Gastrocnemius medialis (tissue), 4 donors: ENCODE results near the gene PRPH.

Experiments used
- CTCF ChIP-seq, 5 experiments: fragments of 450-650 bp in 3 of 5; fragments of 200-600 bp in 2 of 5; sonication (generic) in 2 of 5; IDR thresholded peaks in 4 of 5; conservative IDR thresholded peaks in 1 of 5; 1 replicate in 4 of 5; 2 replicates in 1 of 5; pipeline ENCODE4 v1.5.1; 2016 to 2019; ENCODE audit warnings: antibody characterized with exemption in 5 of 5, mild to moderate bottlenecking in 3 of 5, moderate library complexity in 3 of 5
- POLR2A ChIP-seq, 2 donors: fragments of 450-650 bp; IDR thresholded peaks; one replicate each; pipeline ENCODE4 v1.6.1; 2017; ENCODE audit warnings: antibody characterized with exemption in 2 of 2, mild to moderate bottlenecking in 2 of 2, moderate library complexity in 2 of 2

DNA sequence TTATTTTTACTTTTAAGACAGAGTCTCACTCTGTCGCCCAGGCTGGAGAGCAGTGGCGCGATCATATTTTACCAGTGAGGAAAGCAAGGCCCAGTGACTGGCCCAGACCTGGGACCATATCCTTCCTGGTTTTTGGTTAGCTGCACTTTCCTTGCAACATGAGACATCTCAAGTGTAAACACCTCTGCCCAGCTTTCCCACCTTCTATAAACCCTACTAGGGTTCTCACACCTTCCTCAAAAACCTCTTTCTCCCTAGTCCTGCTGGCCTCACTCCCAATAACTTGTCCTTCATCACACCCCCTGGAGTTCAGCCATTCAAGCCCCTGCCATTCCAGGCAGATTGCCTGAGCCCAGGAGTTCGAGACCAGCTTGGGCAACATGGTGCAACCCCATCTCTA, 10.3 kb upstream of the PRPH start:
- TF ChIP-seq CTCF (IDR thresholded peaks at IDR 0.05 in 4 of 5, conservative IDR thresholded peaks at IDR 0.05 in 1 of 5): no peak
- no peak for TF ChIP-seq POLR2A (IDR thresholded peaks at IDR 0.05)
